HG03354 (cell line): ENCODE measurements around the gene RSPRY1.
A peak's percentile ranks its signal among the peaks of the same experiment; 100 is the strongest.

Experiments
- ATAC-seq: cut with Tn5 transposase; IDR thresholded peaks from one replicate; pipeline ENCODE4 v1.9.1; 2021; ENCODE audit warnings: mild to moderate bottlenecking; ENCODE audit not compliant: unreplicated experiment, poor library complexity, severe bottlenecking

RSPRY1 gene

DNA sequence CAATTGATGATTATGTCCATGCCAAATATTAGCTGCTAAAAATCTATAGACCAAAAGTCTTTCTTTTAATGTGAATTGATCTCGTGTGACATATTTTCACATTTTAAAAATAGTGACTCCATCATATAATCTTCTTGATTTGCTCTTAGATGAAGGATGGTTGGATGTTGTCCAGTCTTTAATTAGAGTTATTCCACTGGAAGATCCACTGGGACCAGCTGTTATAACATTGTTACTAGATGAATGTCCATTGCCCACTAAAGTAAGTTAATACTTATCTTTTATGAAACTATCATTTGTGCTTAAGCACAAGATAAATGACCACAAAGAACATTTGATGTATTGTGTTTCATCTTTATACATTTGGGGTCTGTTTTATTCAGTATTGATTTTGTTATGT is 22.8 kb downstream of the RSPRY1 start:
- no peak for ATAC-seq

DNA sequence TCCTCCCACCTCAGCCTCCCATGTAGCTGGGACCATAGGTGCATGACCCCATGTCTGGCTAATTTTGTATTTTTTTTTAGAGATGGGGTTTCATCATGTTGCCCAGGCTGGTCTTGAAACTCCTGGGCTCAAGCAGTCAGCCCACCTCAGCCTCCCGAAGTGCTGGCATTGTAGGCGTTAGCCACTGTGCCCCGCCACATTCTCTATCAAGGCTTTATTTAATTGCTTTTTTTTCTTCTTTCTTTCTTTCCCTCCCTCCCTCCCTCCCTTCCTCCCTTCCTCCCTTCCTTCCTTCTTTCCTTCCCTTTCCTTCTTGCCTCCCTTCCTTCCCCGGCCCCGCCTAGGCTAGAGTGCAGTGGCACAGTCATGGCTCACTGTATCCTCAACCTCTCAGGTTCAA is 23.7 kb downstream of the RSPRY1 start:
- no peak for ATAC-seq

DNA sequence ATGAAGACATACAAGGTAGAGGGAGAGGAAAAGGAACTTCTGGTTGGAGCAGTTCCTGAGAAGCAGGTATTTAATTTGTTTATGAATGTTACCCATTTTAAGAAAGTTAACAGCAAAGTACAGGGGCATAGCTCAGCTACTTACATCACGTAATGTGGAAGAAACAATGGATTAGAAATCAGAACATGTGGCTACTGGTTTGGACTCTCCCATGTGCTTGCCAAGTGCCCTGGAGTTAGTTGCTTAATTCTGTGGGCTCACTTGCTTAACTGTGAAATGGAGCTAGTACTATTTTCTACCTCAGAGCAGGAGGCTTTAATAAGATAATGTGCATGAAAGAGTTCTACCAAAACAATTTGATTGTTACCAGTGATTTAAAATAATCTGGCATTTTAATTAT is 27.3 kb downstream of the RSPRY1 start:
- no peak for ATAC-seq

DNA sequence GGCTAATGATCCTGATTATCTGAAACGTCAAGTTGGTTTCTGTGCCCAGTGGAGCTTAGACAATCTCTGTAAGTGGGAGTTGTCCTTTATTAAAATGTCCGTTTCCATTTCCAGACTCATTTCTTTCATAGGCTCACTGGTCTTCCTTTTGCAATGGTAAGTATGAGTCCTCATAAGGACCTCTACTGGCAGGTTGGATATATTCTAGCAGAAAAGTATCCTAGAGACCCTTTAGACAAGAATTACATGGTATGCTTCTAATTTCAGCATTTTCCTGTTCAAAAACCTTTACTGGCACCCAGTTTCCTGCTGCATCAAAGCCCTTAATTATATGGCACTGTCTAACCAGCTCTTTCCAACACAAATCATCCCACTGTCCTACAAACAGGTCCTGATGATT is 30.8 kb downstream of the RSPRY1 start:
- ATAC-seq: no peak

DNA sequence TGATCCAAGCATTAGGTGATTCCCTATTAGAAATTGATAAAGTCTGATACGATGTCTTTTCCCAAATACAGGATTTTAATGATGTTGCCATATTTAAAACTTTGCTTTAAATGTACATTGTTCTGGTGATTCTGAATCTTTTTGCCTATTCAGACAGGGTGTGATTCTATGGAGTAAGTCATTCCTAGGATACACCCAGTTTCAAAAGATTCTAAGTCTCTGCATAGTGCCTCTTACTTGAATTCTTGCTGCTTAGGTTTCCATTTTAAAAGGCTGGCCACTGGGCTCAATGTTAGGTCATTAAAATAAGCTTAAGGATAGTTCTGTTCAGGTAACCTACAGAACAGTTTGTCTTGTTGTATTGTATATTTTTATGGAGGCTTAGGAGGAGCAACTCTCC is 36.9 kb downstream of the RSPRY1 start:
- ATAC-seq: no peak

DNA sequence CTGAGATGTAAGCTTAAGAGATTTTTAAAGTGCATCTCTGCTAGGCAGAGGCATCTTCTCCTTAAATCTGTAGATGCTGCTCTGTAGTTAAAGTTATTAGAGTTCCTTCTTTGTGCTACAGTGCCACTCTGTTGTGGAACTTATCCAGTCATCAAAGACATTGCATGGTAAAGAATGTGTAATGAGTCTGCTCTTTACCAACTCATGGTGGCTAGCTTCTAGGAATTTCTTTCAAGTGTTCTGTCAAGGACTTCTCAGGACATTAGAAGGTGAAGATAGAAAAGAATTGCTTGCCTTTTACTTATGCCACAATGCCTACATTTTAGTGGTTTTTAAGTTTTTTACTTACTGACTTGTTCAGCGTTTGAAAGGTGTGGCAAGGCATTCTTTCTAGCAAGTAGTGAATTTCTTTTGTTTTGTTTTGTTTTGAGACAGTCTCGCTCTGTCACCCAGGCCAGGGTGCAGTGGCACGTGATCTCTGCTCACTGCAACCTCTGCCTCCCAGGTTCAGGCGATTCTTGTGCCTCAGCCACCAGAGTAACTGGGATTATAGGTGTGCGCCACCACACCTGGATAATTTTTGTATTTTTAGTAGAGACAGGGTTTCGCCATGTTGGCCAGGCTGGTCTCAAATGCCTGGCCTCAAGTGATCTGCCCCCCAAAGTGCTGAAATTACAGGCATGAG is 38.7 kb downstream of the RSPRY1 start:
- no peak for ATAC-seq

DNA sequence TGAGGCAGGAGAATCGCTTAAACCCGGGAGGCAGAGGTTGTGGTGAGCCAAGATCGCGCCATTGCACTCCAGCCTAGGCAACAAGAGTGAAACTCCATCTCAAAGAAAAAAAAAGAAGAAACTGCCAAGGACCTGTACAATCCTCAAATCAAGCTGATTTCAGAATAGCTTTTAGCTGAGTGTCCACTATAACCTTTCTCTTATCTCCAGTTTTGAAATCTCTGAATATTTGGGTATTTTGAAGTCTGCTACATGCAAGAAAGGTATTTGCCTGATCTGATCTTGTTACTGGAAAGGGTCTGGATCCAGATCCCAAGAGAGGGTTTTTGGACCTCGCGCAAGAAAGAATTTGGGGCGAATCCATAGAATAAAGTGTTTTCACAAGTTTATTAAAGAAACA is 39.8 kb downstream of the RSPRY1 start:
- no peak for ATAC-seq

DNA sequence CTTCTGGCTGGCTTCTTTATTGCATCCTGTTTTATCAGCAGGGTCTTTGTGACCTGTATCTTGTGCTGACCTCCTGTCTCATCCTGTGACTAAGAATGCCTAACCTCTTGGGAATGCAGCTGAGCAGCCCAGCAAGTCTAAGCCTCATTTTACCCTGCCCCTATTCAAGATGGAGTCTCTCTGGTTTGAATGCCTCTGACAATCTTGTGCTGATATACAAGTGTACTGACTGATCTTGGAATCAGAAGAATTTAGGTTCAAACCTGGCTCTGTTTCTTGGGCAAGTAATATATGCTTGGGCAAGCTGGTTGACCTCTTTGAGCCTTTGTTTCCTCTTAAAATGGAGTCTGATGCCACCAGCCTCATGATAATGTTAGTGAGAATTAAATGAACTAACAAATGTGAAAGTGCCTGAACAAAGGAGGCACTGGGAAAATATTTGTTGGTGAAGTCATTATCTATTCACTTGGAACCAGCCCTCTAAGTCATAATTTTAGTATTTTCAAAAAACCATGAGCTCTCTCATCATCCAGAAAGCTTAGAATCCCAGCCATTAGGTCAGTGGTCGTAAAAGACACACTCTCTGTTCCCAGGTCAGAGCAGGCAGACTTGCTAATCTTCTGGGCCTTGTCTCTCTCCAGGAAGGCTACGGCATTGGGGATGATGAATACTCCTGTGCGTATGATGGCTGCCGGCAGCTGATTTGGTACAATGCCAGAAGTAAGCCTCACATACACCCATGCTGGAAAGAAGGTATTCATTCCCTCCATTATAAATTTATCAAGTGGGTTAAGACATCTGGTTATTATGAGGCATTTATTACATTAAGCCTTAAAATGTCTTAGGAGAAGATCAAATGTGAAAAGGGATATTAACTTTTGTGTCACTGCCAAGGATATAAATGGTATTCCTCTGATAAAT is 40.8 kb downstream of the RSPRY1 start:
- ATAC-seq: no peak

DNA sequence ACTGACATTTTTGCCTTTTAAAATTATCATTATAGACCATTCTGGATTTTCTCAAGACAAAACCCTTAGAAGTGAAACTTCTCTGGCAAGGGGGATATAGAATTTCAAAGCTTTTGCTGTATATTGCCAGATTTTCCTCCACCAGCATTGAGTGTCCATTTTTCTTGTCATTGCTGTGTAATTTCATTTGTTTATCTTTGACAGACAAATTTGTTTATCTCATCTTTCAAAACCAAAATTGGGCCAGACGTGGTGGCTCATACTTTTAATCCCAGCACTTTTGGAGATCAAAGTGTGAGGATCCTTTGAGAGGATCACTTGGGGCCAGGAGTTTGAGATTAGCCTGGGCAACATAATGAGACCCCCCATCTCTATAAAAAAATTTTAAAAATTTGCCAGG is 43.0 kb downstream of the RSPRY1 start:
- ATAC-seq: no peak

DNA sequence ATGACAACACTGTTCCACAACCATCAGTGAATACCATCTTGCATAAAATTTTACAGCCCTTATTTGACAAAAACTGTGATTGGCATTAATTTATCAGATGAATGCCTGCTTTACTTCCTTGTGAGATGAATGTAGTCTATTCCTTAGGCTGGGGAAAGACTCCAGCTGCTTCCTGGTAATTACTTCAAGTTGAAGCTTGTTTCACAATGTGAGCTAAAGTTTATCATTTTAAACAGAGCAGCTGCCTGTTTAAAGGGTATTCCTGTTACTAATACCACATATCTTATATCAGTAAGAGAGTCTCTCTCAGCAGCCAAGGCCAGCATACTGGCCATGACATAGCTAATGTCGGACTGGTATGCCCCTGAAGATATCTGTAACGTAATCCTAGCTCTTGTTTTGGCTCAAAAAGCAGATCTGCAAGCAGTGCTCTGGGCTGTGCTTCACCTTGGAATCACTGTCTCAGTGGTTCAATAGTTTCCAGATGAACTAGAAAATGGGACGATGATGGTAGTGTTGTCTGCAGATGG is 45.8 kb downstream of the RSPRY1 start:
- ATAC-seq: no peak

DNA sequence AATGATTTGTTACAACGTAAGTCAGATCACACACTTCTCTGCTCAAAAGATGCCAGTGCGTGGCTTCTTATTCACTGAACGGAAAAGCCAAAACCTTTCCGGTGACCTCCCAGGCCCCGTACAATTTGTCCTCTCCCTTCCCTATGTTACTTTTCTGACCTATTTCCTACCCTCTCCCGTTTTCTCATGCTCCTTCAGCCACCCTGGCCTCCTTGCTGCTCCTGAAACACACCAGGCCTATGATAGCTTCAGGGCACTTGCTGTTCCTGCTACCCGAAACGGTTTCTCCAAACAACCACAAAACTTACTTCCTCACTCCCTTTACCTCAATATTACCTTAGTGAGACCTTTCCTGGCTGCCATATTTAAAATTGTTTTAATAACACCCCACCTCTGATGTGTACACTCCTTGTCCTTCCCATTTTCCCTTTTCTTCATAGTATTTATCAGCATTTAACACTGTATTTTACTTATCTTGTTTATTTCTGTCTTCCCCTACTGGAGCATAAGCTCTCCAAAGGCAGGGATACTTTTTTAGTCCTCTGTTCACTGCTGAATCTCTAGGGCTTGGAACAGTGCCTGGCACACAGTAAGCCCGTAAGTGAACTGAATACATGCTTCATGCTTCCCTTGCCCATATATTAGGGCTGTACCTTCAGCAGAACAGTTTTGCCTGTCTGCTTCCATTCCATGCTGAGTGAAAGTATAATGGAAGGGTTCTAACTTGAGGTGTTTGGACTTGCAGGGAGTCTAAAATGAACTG is 48.0 kb downstream of the RSPRY1 start:
- no peak for ATAC-seq

DNA sequence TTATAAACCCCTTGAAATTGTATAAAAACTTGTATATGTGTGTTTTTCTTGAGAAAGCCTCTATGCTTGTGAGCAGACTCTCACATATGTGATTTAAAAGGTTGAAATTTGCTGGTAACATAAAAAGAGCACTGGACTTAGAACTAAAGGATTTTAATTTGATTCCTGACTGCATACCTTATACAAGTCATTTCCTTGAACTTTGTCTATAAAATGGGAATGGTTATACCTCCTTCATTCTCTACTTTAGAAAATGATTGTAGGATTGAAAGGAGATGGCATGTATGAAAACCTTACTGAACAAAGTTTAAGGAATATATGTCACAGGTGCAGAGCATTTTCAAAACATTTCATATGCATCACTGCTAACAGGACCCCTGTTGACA is 48.6 kb downstream of the RSPRY1 start:
- no peak for ATAC-seq

DNA sequence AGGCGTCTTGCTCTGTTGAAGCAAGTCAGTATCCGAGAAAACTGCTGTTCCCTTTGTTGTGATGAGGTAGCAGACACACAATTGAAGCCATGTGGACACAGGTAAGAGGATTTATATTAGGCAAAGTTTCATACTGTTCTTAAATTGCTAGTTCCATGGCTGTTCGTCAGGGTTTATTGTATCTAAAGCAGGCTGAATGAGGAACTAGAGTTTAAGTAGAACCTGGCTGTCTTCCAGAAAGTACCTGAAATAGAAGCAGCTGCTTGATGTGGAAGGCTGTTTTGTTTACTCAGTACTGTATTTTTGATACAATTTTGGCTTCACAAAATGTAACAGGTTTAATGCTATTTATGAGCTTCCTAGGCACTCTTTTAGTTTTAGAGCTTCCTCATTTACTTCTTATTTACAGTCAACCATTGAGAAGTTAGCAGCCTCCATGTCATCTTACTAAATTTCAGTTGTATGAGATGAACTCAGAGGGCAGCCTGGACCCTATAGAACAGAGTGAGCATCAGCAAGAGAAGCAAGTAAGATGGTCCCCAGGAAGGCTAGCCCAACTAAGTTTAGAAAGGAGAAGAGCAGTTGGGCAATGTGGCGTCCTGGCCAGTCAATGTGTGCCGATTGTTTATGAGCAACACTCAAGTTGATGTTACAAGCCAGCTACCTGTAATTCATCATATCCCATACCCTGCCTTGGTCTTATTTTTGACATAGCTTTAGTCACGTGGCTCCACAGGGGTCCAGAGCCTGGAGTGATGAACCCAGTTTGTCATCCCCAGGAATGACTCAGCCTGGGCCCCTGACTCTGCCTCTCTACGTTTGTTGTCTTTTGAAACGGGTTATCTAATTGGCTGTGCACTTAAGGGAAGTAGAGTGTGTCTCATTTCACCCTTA is 49.2 kb downstream of the RSPRY1 start:
- ATAC-seq: no peak

DNA sequence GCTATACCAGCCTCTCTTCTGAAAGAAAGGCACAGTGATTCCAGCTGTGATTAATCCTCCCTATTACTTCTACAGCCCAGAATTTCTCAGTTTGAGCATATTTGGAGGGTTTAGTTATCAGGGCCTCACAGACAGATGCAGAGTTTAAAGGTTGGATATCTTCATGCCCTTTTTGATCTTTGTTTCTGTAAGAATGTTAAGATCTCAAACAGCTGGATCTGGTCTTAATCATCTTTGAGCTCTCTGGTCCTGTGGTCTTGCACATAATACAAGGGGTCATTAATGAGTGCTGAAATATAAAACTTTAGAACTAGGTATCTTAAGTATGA is 49.9 kb downstream of the RSPRY1 start:
- ATAC-seq: no peak

DNA sequence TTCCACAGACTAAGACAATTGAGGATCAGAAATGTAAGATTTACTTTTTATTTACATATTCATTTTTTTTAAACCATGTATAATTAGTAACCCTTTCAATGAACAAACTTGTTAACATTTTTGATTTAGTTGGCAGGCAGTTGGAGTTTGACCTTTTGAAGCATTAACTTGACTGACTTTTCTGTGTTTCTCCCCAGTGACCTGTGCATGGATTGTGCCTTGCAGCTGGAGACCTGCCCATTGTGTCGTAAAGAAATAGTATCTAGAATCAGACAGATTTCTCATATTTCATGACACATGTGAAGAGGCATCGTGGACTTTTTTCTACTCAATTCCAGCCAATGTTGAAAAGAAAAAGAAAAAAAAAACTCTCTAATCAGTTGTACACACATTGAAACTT is 52.6 kb downstream of the RSPRY1 start:
- no peak for ATAC-seq

DNA sequence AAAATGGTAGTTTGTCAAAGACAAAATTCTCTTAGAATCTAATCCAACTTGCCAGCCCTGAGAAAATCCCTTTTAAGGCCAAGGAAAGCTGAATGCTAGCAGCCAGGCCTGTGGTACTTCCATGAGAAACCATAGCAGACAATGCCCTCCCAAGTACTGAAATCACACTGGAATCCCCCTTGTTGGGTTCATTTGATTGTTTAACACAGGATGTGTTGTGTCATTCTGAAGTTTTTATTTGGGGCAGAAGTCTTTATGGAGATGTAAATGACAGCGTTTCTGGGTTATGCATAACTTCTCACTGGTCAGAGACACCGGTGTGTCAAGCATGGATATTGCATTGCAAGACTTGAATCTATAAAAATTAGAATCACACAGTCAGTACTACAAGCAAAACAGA is 53.0 kb downstream of the RSPRY1 start:
- no peak for ATAC-seq

DNA sequence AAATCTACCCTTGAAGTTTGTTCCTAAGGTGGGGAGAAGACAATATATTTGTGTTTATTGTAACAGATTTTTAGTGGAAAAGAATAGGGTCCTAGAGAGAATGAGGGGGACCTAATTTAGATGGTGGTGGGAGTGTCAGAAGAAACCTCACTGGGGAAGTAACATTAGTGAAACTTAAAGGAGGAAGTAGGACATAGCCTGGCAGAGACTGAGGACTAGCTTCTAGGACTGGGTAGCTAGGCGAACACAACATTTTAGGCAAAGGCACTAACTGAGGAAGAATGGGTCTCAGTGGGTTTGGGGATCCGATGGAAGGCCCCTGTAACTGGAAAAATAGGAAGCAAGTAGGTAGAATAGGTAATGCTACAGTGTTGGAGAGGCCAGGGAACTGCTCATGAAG is 54.7 kb downstream of the RSPRY1 start:
- no peak for ATAC-seq

DNA sequence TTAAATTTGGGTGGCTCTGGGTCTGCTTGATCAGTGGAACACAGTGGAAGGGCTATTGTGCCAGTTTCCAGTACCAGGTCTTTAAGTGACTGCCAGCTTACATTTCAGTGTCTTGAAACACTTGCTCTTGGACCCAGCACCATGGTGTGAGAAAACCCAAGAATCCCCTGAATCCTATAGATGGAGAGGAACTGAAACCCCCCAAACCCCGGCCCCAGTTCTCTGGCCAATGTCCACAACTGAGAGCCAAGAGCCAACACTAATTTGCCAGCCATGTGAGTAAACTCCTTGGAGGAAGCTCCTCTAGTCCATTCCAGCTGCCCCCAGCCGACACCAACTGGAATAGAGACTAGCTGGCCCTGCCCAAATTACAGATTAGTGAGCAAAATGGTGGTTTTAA is 56.5 kb downstream of the RSPRY1 start:
- no peak for ATAC-seq

DNA sequence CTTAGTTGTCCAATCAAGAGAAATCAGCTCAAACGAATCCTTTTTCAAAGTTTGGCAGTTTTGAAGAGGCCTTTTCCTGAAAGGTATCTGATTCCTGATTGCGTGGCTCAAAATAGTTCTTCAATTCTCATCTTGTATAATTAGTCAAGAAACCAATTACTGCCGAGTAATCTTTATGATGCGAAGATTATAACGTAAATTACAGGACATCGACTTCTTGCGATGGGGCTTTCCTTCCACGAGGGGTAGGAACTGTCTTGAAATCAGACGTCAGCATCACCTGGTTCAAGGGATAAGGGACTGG is 58.3 kb downstream of the RSPRY1 start:
- peak; percentile 36 for ATAC-seq
